Naive B cell (primary cell): Measurements from ENCODE around the gene SLC37A1. TPM values are rescaled to one million over a fixed set of nuclear protein-coding genes. Genes with fewer than 3 reads are reported as not detected.
A peak's percentile ranks its signal among the peaks of the same experiment; 100 is the strongest.

Source experiments
- ATAC-seq, 2 donors: fragments of 150-1000 bp; cut with Tn5 transposase; 2 replicates each; pipeline ENCODE4 v1.10.0; 2021; ENCODE audit warnings: low read depth in 2 of 2, mild to moderate bottlenecking in 2 of 2, moderate library complexity in 2 of 2
- DNase-seq: peaks from one replicate; pipeline ENCODE4 v3.0.0; 2022
- H3K27ac Mint-ChIP-seq, 6 donors: one replicate each; pipeline ENCODE4 v1.8.0; 2020 to 2022; ENCODE audit warnings: mild to moderate bottlenecking in 6 of 6, mixed read lengths in 6 of 6, moderate library complexity in 5 of 6, inconsistent platforms in 2 of 6
- H3K27me3 Mint-ChIP-seq, 3 donors: one replicate each; pipeline ENCODE4 v1.8.0; 2021 to 2022; ENCODE audit warnings: mixed read lengths in 3 of 3, mild to moderate bottlenecking in 1 of 3
- H3K36me3 Mint-ChIP-seq, 2 donors: one replicate each; pipeline ENCODE4 v1.8.0; 2020 to 2022; ENCODE audit warnings: mixed read lengths in 2 of 2, inconsistent platforms in 1 of 2, mild to moderate bottlenecking in 1 of 2
- H3K4me1 Mint-ChIP-seq, 3 donors: one replicate each; pipeline ENCODE4 v1.8.0; 2020 to 2022; ENCODE audit warnings: mixed read lengths in 3 of 3, inconsistent platforms in 1 of 3, mild to moderate bottlenecking in 1 of 3, moderate library complexity in 1 of 3
- H3K4me3 Mint-ChIP-seq, 8 donors: one replicate each; pipeline ENCODE4 v1.8.0; 2020 to 2022; ENCODE audit warnings: mild to moderate bottlenecking in 8 of 8, mixed read lengths in 8 of 8, moderate library complexity in 8 of 8, inconsistent platforms in 2 of 8
- H3K9me3 Mint-ChIP-seq, 7 donors: one replicate each; pipeline ENCODE4 v1.8.0; 2020 to 2022; ENCODE audit warnings: mixed read lengths in 7 of 7, mild to moderate bottlenecking in 5 of 7, inconsistent platforms in 2 of 7, moderate library complexity in 1 of 7
- polyA plus RNA-seq, 6 donors: library from polyadenylated mRNA; unstranded; fragments of 300-500 nt; fragmentation: Illumina TruSeq; gene quantifications; one replicate each; pipeline ENCODE4 v1.2.3, GENCODE V29; 2021; ENCODE audit warnings: low read depth in 6 of 6

Gene SLC37A1
- polyA plus RNA-seq, 6 donors from 2014 or later: 4.9 to 15.7 (median 11.2) TPM

- no peak overlapping the region for H3K4me3 Mint-ChIP-seq
- no peaks in the 10 kb centered on the region for H3K4me1 Mint-ChIP-seq
- H3K9me3 Mint-ChIP-seq: peaks cover 5 to 15% (median 10%) of the 10 kb centered on the region in 7 donors
- peaks cover 33% of the 10 kb centered on the region in 2 donors for H3K36me3 Mint-ChIP-seq
- no peak for DNase-seq
- no peak for ATAC-seq
- H3K27me3 Mint-ChIP-seq: no peaks in the 10 kb centered on the region
- no peak overlapping the region for H3K27ac Mint-ChIP-seq
Measured at GRCh38 chr21:42578761-42579415, 65.2 kb downstream of the SLC37A1 start.

DNA sequence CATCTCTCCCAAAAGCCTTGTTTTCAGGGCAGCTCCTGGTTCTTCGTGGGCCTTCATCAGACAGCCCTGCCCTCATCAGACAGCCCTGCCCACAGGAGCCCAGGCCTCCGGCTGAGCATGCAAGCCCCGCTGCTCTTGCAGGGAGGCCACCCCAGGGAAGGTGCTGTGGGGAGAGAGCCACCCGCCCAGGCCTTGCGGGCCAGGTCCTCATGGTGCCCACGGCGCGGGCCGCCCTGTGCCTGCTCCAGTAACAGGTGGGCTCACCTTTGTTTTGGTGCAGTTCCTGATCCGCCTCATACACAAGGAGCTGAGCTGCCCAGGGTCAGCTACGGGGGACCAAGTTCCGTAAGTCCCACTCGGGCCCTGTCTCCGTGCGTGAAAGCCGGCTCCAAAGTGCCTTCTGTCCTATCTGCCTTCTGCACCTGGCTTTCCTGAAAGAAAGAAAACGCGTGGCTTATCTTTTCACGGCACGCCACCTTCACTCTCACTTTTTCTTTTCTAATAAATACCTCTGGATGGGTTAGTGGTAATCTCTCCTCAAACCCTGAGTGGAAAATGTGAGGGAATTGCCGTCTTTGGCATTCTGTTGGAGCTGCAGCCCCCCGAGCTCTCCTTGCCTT is 65.9 kb downstream of the SLC37A1 start:
- Mint-ChIP-seq H3K27ac (no peak overlapping the region), H3K27me3 (no peaks in the 10 kb centered on the region), H3K36me3 (peaks cover 33% of the 10 kb centered on the region in 2 donors), H3K9me3 (peaks cover 5 to 15% (median 10%) of the 10 kb centered on the region in 7 donors), H3K4me1 (no peaks in the 10 kb centered on the region), H3K4me3 (no peak overlapping the region)
- ATAC-seq (no peak), DNase-seq (no peak)

- Mint-ChIP-seq H3K9me3 (peaks cover 5 to 15% (median 10%) of the 10 kb centered on the region in 7 donors), H3K27ac (peak overlapping the region in 3 of 6 donors; percentile 6 to 79 (median 74)), H3K27me3 (no peaks in the 10 kb centered on the region), H3K4me1 (no peaks in the 10 kb centered on the region), H3K36me3 (peaks cover 33% of the 10 kb centered on the region in 2 donors), H3K4me3 (no peak overlapping the region)
- no peak for ATAC-seq
- no peak for DNase-seq
Measured at GRCh38 chr21:42580076-42580792, 66.6 kb downstream of the SLC37A1 start.

DNA sequence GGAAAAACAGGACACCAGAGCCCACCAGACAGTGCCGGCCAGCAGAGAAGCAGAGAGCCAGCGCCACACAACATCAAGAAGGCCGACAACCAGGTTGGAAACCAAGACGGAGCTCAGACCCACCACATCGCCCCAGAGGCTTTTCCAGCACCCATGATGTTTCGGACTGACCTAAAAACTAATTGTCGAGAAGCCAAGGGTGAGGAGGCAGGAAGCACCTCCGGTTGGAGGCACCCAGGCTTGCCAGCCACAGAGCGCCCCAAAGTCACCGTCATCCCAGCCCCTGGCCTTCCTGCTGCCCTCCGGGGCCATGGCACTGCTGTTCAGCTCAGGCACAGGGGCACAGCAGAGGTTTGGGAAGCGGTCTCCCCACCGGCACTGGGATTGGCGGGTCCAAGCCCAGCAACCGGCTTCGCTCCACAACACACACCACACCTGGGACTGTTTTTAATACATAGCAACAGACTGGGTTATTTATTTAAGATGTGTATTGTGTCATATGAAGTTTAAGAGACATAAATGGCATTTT is 67.2 kb downstream of the SLC37A1 start:
- DNase-seq: no peak
- Mint-ChIP-seq H3K4me3 (no peak overlapping the region), H3K9me3 (peaks cover 5 to 11% (median 6%) of the 10 kb centered on the region in 7 donors), H3K4me1 (no peaks in the 10 kb centered on the region), H3K27me3 (no peaks in the 10 kb centered on the region), H3K36me3 (peaks cover 27 to 28% of the 10 kb centered on the region in 2 donors), H3K27ac (no peak overlapping the region)
- no peak for ATAC-seq

GRCh38 chr21:42581336-42581992 is 67.8 kb downstream of the SLC37A1 start:
- Mint-ChIP-seq H3K4me3 (no peak overlapping the region), H3K27me3 (no peaks in the 10 kb centered on the region), H3K4me1 (no peaks in the 10 kb centered on the region), H3K27ac (no peak overlapping the region), H3K9me3 (peaks cover 2 to 6% (median 5%) of the 10 kb centered on the region in 7 donors), H3K36me3 (peaks cover 21 to 22% of the 10 kb centered on the region in 2 donors)
- ATAC-seq (no peak), DNase-seq (no peak)

DNA sequence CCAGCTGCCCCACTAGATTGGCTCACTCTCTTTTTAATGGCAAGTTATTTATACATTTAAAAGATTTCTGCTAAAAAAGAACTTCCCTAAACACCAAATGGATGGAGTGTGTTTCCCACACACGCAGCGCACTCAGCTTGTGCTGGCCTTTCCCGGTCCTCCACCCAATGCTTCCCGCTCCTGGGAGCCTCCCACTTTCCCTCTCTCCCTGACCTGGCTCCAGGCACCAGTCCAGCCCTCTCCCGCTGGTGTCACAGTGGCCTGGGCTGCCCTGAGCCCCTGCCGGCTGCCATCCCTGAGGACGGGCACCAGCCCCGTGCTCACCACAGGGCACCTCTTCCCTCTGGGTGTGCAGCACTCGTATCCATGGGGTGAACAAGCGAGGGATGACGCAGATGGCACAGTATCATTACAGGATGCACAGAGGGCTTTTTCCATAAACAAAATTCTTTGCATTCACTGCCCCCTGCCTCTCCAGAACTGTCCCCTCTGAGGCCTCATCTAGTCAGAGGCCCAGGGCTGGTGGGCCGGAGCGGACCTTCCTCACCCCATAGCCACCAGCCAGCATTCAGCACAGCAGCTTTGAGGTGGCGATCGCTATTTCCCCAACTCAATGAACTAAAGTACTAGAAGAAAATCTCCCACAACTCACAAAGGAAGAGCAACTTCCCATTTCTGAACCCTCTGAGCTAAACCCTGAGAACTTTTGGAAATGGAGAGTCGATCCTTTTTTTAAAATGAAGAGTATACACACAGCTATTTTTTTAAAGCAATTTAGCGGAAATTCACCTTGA is 68.5 kb downstream of the SLC37A1 start:
- no peak overlapping the region for H3K27ac Mint-ChIP-seq
- peaks cover 13 to 15% of the 10 kb centered on the region in 2 donors for H3K36me3 Mint-ChIP-seq
- no peak for ATAC-seq
- no peaks in the 10 kb centered on the region for H3K9me3 Mint-ChIP-seq
- no peaks in the 10 kb centered on the region for H3K4me1 Mint-ChIP-seq
- H3K4me3 Mint-ChIP-seq: no peak overlapping the region
- H3K27me3 Mint-ChIP-seq: no peaks in the 10 kb centered on the region
- no peak for DNase-seq

DNA sequence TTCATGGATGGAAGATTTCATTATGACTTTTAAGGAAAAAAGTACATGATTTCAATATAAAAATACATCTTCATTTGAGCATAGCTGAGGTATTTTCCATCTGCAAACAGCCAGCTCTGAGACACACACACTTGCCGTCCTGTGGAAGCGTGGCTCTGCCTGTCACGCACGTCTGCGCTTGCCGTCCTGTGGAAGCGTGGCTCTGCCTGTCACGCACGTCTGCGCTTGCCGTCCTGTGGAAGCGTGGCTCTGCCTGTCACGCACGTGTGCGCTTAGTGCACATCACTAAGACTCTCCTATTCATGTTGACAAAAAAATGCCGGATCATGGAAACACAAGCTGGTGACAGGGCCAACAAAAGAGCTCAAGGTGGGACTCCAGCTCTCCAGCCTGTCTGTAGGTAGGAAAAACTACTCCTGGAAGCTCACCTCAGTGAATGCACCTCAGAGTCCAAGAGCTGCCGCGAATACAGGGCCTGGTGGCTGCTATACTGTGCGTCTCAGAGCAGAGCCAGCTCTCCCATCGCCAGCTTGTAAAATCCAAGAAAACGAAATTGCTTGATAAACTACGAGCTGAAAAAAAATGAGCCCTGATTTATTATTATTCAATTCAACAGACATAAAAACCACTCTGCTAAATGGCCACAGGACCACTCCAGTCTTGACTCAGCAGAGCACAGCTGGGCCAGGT is 69.3 kb downstream of the SLC37A1 start:
- Mint-ChIP-seq H3K36me3 (peaks cover 6 to 7% of the 10 kb centered on the region in 2 donors), H3K4me3 (no peak overlapping the region), H3K9me3 (no peaks in the 10 kb centered on the region), H3K4me1 (no peaks in the 10 kb centered on the region), H3K27me3 (no peaks in the 10 kb centered on the region), H3K27ac (peak overlapping the region in 1 of 6 donors; percentile 24)
- ATAC-seq (no peak), DNase-seq (no peak)

DNA sequence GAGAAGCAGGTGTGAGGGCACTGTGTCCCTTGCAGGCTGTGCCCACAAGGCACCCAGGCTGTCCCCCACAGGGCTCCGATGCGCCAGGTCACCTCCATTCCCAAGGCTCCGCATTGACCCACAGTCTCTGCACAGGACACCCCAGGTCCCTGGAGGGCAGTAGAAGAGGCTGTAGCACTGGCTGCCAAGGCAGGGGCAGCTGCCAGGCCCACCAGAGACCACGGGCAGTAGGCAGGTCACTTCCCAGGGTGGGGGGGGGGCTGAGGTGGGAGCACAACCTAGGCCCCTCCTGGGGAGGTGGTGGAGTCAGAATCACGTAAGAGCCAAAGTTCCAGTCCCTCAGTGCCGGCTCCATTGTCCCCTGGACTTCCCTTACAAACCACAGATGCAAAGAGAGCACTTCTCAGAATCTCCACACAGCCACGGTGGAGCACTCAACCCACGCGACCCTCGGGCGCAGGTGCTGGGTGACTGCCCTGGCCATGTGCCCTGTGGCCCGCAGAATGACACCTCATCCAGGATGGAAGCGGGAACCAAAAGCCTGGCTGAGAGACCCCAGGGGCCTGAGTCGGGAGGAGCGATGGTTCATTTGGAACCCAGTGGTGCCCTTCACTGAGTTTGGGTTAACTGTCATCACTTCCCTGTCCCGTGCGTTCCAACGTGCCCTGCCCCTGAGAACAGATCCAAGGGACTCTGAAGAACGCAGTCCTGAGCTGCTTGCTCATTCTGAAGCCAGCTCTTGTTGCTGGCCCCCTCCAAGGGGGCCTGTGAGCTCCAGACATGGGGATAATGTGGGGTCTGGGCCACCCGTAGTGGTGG is 70.0 kb downstream of the SLC37A1 start:
- H3K4me3 Mint-ChIP-seq: no peak overlapping the region
- H3K27me3 Mint-ChIP-seq: no peaks in the 10 kb centered on the region
- ATAC-seq (no peak), DNase-seq (no peak)
- H3K9me3 Mint-ChIP-seq: no peaks in the 10 kb centered on the region
- H3K27ac Mint-ChIP-seq: no peak overlapping the region
- no peaks in the 10 kb centered on the region for H3K4me1 Mint-ChIP-seq
- H3K36me3 Mint-ChIP-seq: no peaks in the 10 kb centered on the region

DNA sequence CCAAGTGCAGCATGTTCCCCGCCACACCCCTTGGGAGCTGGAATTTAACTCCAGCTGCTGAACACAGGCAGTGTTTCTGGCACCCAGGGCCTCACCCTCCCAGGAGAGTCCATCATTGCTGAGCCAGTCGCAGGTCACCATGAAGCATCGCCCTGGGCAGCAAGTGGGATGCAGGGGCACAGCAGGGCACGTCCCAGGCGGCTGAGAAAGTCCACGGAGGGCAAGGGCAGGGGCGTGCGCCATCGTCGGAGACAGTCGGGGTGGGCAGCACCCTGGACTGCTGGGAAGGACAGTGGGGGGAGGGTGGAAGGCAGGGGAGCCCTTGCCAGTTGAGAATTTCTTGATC is 70.6 kb downstream of the SLC37A1 start:
- Mint-ChIP-seq H3K27ac (peak overlapping the region in 1 of 6 donors; percentile 70), H3K27me3 (no peaks in the 10 kb centered on the region), H3K4me3 (no peak overlapping the region), H3K9me3 (no peaks in the 10 kb centered on the region), H3K4me1 (no peaks in the 10 kb centered on the region), H3K36me3 (no peaks in the 10 kb centered on the region)
- no peak for ATAC-seq
- DNase-seq: no peak

GRCh38 chr21:42585881-42586280 is 72.2 kb downstream of the SLC37A1 start:
- no peaks in the 10 kb centered on the region for H3K9me3 Mint-ChIP-seq
- no peaks in the 10 kb centered on the region for H3K27me3 Mint-ChIP-seq
- no peaks in the 10 kb centered on the region for H3K36me3 Mint-ChIP-seq
- DNase-seq (no peak), ATAC-seq (no peak)
- H3K27ac Mint-ChIP-seq: no peak overlapping the region
- no peak overlapping the region for H3K4me3 Mint-ChIP-seq
- peaks cover 1 to 7% (median 5%) of the 10 kb centered on the region in 3 donors for H3K4me1 Mint-ChIP-seq

- H3K4me3 Mint-ChIP-seq: no peak overlapping the region
- H3K27me3 Mint-ChIP-seq: no peaks in the 10 kb centered on the region
- H3K27ac Mint-ChIP-seq: no peak overlapping the region
- no peak for DNase-seq
- peaks cover 6 to 12% (median 10%) of the 10 kb centered on the region in 3 donors for H3K4me1 Mint-ChIP-seq
- H3K36me3 Mint-ChIP-seq: no peaks in the 10 kb centered on the region
- H3K9me3 Mint-ChIP-seq: no peaks in the 10 kb centered on the region
- ATAC-seq: no peak
Measured at GRCh38 chr21:42586406-42586805, 72.8 kb downstream of the SLC37A1 start.

- Mint-ChIP-seq H3K36me3 (no peaks in the 10 kb centered on the region), H3K9me3 (no peaks in the 10 kb centered on the region), H3K27me3 (peaks cover 0 to 2% (median under 1%) of the 10 kb centered on the region in 3 donors), H3K27ac (no peak overlapping the region), H3K4me3 (no peak overlapping the region), H3K4me1 (peaks cover 6 to 16% (median 11%) of the 10 kb centered on the region in 3 donors)
- no peak for DNase-seq
- no peak for ATAC-seq
Measured at GRCh38 chr21:42587036-42587435, 73.4 kb downstream of the SLC37A1 start.
